Stimulated activated memory B cell treated with anti-CD40 and anti-IgM and Interleukin-4, amounts not matched to agents 10 μg/mL and 1 μg/mL and 100 μg/mL, for 72 hours (primary cell): ENCODE results near the gene EPHX1.
A peak's percentile ranks its signal among the peaks of the same experiment; 100 is the strongest.
"Not testable (repeated sequence)": the region's sequence is repeated elsewhere in the genome, so short reads cannot be mapped to it uniquely, and the experiment has no call there.

Experiments used
- ATAC-seq: fragments of 150-1000 bp; cut with Tn5 transposase; 2 replicates; pipeline ENCODE4 v1.10.0; 2021
- H3K27ac Mint-ChIP-seq: one replicate; pipeline ENCODE4 v1.8.0; 2022; ENCODE audit warnings: mild to moderate bottlenecking, mixed read lengths
- H3K27me3 Mint-ChIP-seq: one replicate; pipeline ENCODE4 v1.8.0; 2022; ENCODE audit warnings: mixed read lengths
- H3K36me3 Mint-ChIP-seq: one replicate; pipeline ENCODE4 v1.8.0; 2022; ENCODE audit warnings: mixed read lengths
- H3K4me1 Mint-ChIP-seq: one replicate; pipeline ENCODE4 v1.8.0; 2022; ENCODE audit warnings: mixed read lengths
- H3K4me3 Mint-ChIP-seq: one replicate; pipeline ENCODE4 v1.8.0; 2022; ENCODE audit warnings: mild to moderate bottlenecking, moderate library complexity, mixed read lengths
- H3K9me3 Mint-ChIP-seq: one replicate; pipeline ENCODE4 v1.8.0; 2022; ENCODE audit warnings: mixed read lengths

The EPHX1 gene

GRCh38 chr1:225772323-225772768 lies 37.6 kb upstream of the EPHX1 start:
- ATAC-seq: peak; percentile 52
- Mint-ChIP-seq H3K36me3 (no peaks in the 10 kb centered on the region), H3K9me3 (no peaks in the 10 kb centered on the region), H3K27me3 (peaks cover 10% of the 10 kb centered on the region), H3K4me3 (no peak overlapping the region), H3K4me1 (peaks cover 6% of the 10 kb centered on the region), H3K27ac (no peak overlapping the region)

GRCh38 chr1:225772848-225773247 lies 37.1 kb upstream of the EPHX1 start:
- Mint-ChIP-seq H3K27me3 (peaks cover 9% of the 10 kb centered on the region), H3K9me3 (no peaks in the 10 kb centered on the region), H3K4me1 (peaks cover 6% of the 10 kb centered on the region), H3K36me3 (no peaks in the 10 kb centered on the region), H3K4me3 (no peak overlapping the region), H3K27ac (no peak overlapping the region)
- no peak for ATAC-seq

GRCh38 chr1:225774281-225775147 lies 35.4 kb upstream of the EPHX1 start:
- H3K27ac Mint-ChIP-seq: no peak overlapping the region
- no peak for ATAC-seq
- H3K9me3 Mint-ChIP-seq: no peaks in the 10 kb centered on the region
- no peaks in the 10 kb centered on the region for H3K27me3 Mint-ChIP-seq
- no peak overlapping the region for H3K4me3 Mint-ChIP-seq
- H3K4me1 Mint-ChIP-seq: peaks cover 6% of the 10 kb centered on the region
- no peaks in the 10 kb centered on the region for H3K36me3 Mint-ChIP-seq

DNA sequence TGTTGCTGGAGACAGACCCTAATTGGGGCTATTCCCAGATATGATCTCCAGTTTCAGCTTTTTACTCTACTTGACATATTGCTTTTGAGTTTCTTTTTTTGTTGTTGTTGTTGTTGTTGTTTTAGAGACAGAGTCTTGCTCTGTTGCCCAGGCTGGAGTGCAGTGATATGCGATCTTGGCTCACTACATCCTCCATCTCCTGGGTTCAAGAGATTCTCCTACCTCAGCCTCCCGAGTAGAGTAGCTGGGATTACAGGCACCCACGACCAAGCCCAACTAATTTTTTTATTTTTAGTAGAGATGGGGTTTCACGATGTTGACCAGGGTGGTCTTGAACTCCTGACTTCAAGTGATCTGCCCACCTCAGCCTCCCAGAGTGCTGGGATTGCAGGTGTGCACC lies 33.6 kb upstream of the EPHX1 start:
- ATAC-seq: no peak
- Mint-ChIP-seq H3K36me3 (peaks cover 7% of the 10 kb centered on the region), H3K27me3 (no peaks in the 10 kb centered on the region), H3K27ac (no peak overlapping the region), H3K4me3 (no peak overlapping the region), H3K4me1 (peaks cover 15% of the 10 kb centered on the region), H3K9me3 (no peaks in the 10 kb centered on the region)

DNA sequence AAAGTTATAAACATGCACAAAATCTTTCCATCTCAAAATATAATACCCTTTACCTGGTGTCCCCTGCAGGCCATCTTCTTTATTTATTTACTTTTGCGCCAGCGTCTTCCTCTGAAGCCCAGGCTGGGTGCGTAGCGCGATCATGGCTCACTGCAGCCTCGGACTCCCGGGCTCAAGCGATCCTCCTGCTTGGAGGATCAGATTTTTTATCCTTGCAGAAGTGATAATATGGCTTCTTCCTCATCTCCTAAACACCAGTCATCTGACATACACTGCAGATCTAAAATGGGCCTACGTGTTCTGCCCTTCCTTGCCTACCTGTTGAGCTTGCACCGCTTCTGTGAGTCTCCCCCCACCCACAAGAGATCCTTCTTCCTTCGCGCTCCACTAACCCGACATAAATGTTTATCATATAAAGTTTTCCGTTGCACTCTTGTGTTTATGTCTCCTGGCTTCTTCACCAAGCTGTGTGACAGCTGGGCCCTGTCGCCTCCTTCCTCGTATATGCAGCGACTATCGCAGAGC lies 32.8 kb upstream of the EPHX1 start:
- peaks cover 21% of the 10 kb centered on the region for H3K4me1 Mint-ChIP-seq
- no peaks in the 10 kb centered on the region for H3K9me3 Mint-ChIP-seq
- H3K27me3 Mint-ChIP-seq: no peaks in the 10 kb centered on the region
- H3K4me3 Mint-ChIP-seq: no peak overlapping the region
- H3K36me3 Mint-ChIP-seq: peaks cover 11% of the 10 kb centered on the region
- no peak overlapping the region for H3K27ac Mint-ChIP-seq
- peak; percentile 2 for ATAC-seq

- Mint-ChIP-seq H3K27ac (no peak within 1 kb of the TSS), H3K4me3 (no peak within 1 kb of the TSS), H3K27me3 (no peaks in the 10 kb centered on the region), H3K36me3 (peaks cover 18% of the 10 kb centered on the region), H3K9me3 (no peaks in the 10 kb centered on the region), H3K4me1 (peaks cover 28% of the 10 kb centered on the region)
- peak; percentile 100 for ATAC-seq
Measured at GRCh38 chr1:225777583-225778336, 32.2 kb upstream of the EPHX1 start, which contains the start of gene SRP9. SRP9 (plus strand) TSS chr1:225777826; CDS start chr1:225777941, 115 bp downstream.

DNA sequence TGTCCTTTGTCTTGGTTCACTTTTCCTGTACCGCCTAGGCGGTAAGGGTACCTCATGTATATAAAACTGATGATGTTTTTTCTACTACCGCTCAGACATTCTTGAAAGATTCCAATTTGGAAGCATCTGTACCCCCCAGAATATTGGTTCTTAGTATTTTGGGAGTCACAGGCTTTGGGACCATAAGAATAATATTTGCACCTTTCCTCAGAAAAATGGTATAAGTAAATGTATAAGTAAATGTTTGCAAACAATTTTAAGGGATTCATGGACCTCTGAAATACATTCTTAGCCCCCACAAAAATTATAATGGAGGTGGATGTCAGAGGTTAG lies 31.6 kb upstream of the EPHX1 start:
- ATAC-seq: no peak
- Mint-ChIP-seq H3K9me3 (no peaks in the 10 kb centered on the region), H3K4me1 (peaks cover 30% of the 10 kb centered on the region), H3K27ac (no peak overlapping the region), H3K4me3 (no peak overlapping the region), H3K27me3 (no peaks in the 10 kb centered on the region), H3K36me3 (peaks cover 18% of the 10 kb centered on the region)

DNA sequence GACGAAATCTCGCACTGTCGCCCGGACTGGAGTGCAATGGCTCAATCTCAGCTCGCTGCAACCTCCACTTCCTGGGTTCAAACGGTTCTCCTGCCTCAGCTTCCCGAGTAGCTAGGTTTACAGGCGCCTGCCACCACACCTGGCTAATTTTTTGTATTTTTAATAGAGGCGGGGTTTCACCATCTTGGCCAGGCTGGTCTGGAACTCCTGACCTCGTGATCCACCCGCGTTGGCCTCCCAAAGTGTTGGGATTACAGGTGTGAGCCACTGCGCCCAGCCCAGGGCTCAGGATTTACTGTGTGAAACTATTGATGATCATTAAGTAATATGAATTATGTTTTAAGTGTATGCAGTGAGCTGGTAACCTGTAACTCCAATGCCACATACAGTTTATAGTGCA lies 30.8 kb upstream of the EPHX1 start:
- Mint-ChIP-seq H3K36me3 (peaks cover 24% of the 10 kb centered on the region), H3K4me1 (peaks cover 38% of the 10 kb centered on the region)
- not testable (repeated sequence) for H3K27ac Mint-ChIP-seq, H3K27me3 Mint-ChIP-seq, ATAC-seq, H3K4me3 Mint-ChIP-seq, H3K9me3 Mint-ChIP-seq

DNA sequence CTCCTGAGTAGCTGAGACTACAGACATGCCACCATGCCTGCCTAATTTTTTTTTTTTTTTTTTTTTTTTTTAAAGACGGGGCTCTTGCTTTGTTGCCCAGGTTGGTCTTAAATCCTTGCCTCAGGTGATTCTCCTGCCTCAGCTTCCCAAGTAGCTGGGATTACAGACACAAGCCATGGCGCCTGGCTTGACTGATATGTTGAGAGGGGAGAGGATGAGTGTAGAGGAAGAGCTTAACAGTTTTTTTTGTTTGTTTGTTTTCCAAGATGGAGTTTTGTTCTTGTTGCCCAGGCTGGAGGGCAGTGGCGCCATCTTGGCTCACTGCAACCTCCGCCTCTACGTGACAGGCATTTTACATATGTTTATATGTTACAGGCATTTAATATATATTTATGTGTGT lies 29.8 kb upstream of the EPHX1 start:
- Mint-ChIP-seq H3K4me1 (peaks cover 33% of the 10 kb centered on the region), H3K9me3 (no peaks in the 10 kb centered on the region), H3K36me3 (peaks cover 24% of the 10 kb centered on the region), H3K27ac (no peak overlapping the region), H3K27me3 (no peaks in the 10 kb centered on the region), H3K4me3 (no peak overlapping the region)
- ATAC-seq: no peak

- Mint-ChIP-seq H3K4me1 (peaks cover 32% of the 10 kb centered on the region), H3K36me3 (peaks cover 25% of the 10 kb centered on the region), H3K27ac (no peak overlapping the region), H3K4me3 (no peak overlapping the region), H3K9me3 (no peaks in the 10 kb centered on the region), H3K27me3 (no peaks in the 10 kb centered on the region)
- no peak for ATAC-seq
Measured at GRCh38 chr1:225780630-225781029, 29.3 kb upstream of the EPHX1 start.

DNA sequence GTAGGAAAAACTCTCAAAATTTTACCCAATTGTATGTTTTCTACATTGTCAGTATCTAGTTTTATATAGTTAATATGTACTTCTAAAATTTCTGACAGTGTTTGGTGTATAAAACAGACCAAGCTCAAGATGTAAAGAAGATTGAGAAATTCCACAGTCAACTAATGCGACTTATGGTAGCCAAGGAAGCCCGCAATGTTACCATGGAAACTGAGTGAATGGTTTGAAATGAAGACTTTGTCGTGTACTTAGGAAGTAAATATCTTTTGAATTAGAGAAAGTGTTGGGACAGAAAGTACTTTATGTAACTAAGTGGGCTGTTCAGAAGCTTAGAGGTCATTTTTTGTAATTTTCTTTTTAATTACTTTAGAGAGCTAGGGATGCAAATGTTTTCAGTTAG lies 20.8 kb upstream of the EPHX1 start:
- H3K9me3 Mint-ChIP-seq, H3K4me3 Mint-ChIP-seq, H3K4me1 Mint-ChIP-seq, H3K27me3 Mint-ChIP-seq, ATAC-seq, H3K27ac Mint-ChIP-seq: not testable (repeated sequence)
- H3K36me3 Mint-ChIP-seq: peaks cover 62% of the 10 kb centered on the region

GRCh38 chr1:225794954-225795353 lies 15.0 kb upstream of the EPHX1 start:
- Mint-ChIP-seq H3K4me3 (no peak overlapping the region), H3K27me3 (no peaks in the 10 kb centered on the region), H3K4me1 (no peaks in the 10 kb centered on the region), H3K9me3 (peaks cover 6% of the 10 kb centered on the region), H3K27ac (no peak overlapping the region), H3K36me3 (peaks cover 60% of the 10 kb centered on the region)
- no peak for ATAC-seq

DNA sequence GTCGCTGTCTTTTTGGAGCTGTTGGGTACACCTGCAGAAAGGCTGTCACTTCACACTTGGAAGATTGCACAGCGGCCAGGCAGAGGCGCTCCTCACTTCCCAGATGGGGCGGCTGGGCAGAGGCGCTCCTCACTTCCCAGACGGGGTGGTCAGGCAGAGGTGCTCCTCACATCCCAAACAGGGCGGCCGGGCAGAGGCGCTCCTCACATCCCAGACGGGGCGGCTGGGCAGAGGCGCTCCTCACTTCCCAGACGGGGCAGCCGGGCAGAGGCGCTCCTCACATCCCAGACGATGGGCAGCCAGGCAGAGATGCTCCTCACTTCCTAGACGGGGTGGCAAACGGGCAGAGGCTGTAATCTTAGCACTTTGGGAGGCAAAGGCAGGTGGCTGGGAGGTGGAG lies 13.8 kb upstream of the EPHX1 start:
- H3K4me3 Mint-ChIP-seq, H3K27ac Mint-ChIP-seq, ATAC-seq, H3K27me3 Mint-ChIP-seq, H3K4me1 Mint-ChIP-seq, H3K9me3 Mint-ChIP-seq: not testable (repeated sequence)
- peaks cover 54% of the 10 kb centered on the region for H3K36me3 Mint-ChIP-seq

DNA sequence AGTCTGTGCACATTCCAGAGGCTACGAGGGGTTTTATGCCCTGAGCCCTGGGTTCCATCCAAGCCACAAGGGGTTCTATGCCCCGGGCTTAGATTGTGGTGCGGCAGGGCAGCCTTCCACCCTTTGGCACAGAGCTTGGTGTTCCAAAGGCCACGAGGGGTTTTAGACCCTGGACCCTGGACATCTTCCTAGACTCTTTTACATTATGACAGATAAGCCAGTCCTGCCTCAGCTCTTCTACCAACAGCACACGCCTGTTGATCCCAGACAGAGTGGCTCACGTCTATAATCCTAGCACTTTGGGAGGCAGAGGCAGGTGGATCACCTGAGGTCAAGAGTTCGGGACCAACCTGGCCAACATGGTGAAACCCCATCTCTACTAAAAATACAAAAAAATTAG lies 8.8 kb upstream of the EPHX1 start:
- not testable (repeated sequence) for H3K4me1 Mint-ChIP-seq, ATAC-seq, H3K27ac Mint-ChIP-seq, H3K9me3 Mint-ChIP-seq, H3K27me3 Mint-ChIP-seq, H3K4me3 Mint-ChIP-seq, H3K36me3 Mint-ChIP-seq

GRCh38 chr1:225806249-225806648 lies 3.7 kb upstream of the EPHX1 start:
- Mint-ChIP-seq H3K27me3 (peaks cover 11% of the 10 kb centered on the region), H3K4me3 (no peak overlapping the region), H3K9me3 (no peaks in the 10 kb centered on the region), H3K4me1 (peaks cover 15% of the 10 kb centered on the region), H3K27ac (peak overlapping the region; percentile 24), H3K36me3 (no peaks in the 10 kb centered on the region)
- no peak for ATAC-seq

DNA sequence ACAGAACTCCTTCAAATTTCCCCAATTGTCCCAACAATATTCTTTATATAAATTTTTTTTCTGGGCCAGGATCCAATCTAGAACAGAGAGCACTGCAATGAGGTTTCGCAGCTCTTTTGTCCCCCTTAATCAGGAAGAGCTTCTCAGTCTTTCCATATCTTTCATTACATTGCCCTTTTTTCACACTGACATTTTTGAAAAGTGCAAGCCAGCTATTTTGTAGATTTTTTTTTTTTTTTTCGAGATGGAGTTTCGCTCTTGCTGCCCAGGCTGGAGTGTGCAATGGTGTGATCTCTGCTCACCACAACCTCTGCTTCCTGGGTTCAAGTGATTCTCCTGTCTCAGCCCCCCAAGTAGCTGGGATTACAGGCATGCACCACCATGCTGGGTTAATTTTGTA lies 3.2 kb upstream of the EPHX1 start:
- not testable (repeated sequence) for H3K27ac Mint-ChIP-seq, ATAC-seq, H3K36me3 Mint-ChIP-seq, H3K4me3 Mint-ChIP-seq, H3K9me3 Mint-ChIP-seq
- Mint-ChIP-seq H3K4me1 (peaks cover 15% of the 10 kb centered on the region), H3K27me3 (peaks cover 11% of the 10 kb centered on the region)
